ENCODE results near the gene AFAP1. TPM values are rescaled to one million over a fixed set of nuclear protein-coding genes. Genes with fewer than 3 reads are reported as not detected.

The AFAP1 gene
- total RNA-seq, 1 donor from 2014 or later = 6.7 TPM

GRCh38 chr4:7985891-7986441, 46.3 kb upstream of the AFAP1 start:
- TF ChIP-seq, protein P1, sequence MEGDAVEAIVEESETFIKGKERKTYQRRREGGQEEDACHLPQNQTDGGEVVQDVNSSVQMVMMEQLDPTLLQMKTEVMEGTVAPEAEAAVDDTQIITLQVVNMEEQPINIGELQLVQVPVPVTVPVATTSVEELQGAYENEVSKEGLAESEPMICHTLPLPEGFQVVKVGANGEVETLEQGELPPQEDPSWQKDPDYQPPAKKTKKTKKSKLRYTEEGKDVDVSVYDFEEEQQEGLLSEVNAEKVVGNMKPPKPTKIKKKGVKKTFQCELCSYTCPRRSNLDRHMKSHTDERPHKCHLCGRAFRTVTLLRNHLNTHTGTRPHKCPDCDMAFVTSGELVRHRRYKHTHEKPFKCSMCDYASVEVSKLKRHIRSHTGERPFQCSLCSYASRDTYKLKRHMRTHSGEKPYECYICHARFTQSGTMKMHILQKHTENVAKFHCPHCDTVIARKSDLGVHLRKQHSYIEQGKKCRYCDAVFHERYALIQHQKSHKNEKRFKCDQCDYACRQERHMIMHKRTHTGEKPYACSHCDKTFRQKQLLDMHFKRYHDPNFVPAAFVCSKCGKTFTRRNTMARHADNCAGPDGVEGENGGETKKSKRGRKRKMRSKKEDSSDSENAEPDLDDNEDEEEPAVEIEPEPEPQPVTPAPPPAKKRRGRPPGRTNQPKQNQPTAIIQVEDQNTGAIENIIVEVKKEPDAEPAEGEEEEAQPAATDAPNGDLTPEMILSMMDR (IDR thresholded peaks at IDR 0.05) = no peak
- TF ChIP-seq EZH2 (IDR thresholded peaks at IDR 0.05) (no peak), EZH2phosphoT487 (IDR thresholded peaks at IDR 0.05) (no peak)
- H3K36me3 Mint-ChIP-seq = no peaks in the 10 kb centered on the region

GRCh38 chr4:7985072-7985471, 45.4 kb upstream of the AFAP1 start:
- Mint-ChIP-seq H3K36me3 (no peaks in the 10 kb centered on the region), H3K4me1 (peaks cover 11% of the 10 kb centered on the region), H3K9me3 (no peaks in the 10 kb centered on the region), H3K4me3 (no peak overlapping the region), H3K27ac (no peak overlapping the region), H3K27me3 (ENCODE audit: insufficient read depth, low read depth) (peaks cover 4% of the 10 kb centered on the region)
- DNase-seq (ENCODE audit: low spot score) = no peak
- H2AFZ ChIP-seq (replicated peaks) = no peak overlapping the region
- no peaks in the 10 kb centered on the region for H4K20me1 ChIP-seq (ENCODE audit: low read depth)
- H3K27ac ChIP-seq = no peak overlapping the region
- no peak overlapping the region for H3K4me3 ChIP-seq
- TF ChIP-seq EZH2 (IDR thresholded peaks at IDR 0.05) (no peak), EZH2phosphoT487 (IDR thresholded peaks at IDR 0.05) (no peak)
- TF ChIP-seq, protein P1 (IDR thresholded peaks at IDR 0.05) = no peak
- no peaks in the 10 kb centered on the region for H3F3A ChIP-seq (ENCODE audit: low read depth)
- H3K36me3 ChIP-seq = no peaks in the 10 kb centered on the region
- no peaks in the 10 kb centered on the region for H3K4me1 ChIP-seq
- no peak overlapping the region for H3K4me2 ChIP-seq
- H3K9me3 ChIP-seq (ENCODE audit: low read depth) = no peaks in the 10 kb centered on the region
- H3K79me2 ChIP-seq (ENCODE audit: low read depth) = no peaks in the 10 kb centered on the region
- no peak overlapping the region for H3K9ac ChIP-seq
- H3K27me3 ChIP-seq = no peaks in the 10 kb centered on the region

More at GRCh38 chr4:7985891-7986441, 46.3 kb upstream of the AFAP1 start:
- Histone ChIP-seq H3K4me3 (no peak overlapping the region), H3F3A (ENCODE audit: low read depth) (no peaks in the 10 kb centered on the region), H3K4me2 (no peak overlapping the region), H3K4me1 (no peaks in the 10 kb centered on the region), H3K9ac (no peak overlapping the region), H3K36me3 (no peaks in the 10 kb centered on the region), H3K27ac (no peak overlapping the region), H3K79me2 (ENCODE audit: low read depth) (no peaks in the 10 kb centered on the region), H2AFZ (replicated peaks) (no peak overlapping the region), H3K27me3 (no peaks in the 10 kb centered on the region), H3K9me3 (ENCODE audit: low read depth) (no peaks in the 10 kb centered on the region), H4K20me1 (ENCODE audit: low read depth) (no peaks in the 10 kb centered on the region)
- peaks cover 4% of the 10 kb centered on the region for H3K27me3 Mint-ChIP-seq (ENCODE audit: insufficient read depth, low read depth)
- peak overlapping the region; percentile 74 for H3K27ac Mint-ChIP-seq
- no peaks in the 10 kb centered on the region for H3K9me3 Mint-ChIP-seq
- no peak for DNase-seq (ENCODE audit: low spot score)
- peaks cover 11% of the 10 kb centered on the region for H3K4me1 Mint-ChIP-seq
- H3K4me3 Mint-ChIP-seq = no peak overlapping the region

- Mint-ChIP-seq H3K27me3 (ENCODE audit: insufficient read depth, low read depth) (peaks cover 4% of the 10 kb centered on the region), H3K4me3 (no peak overlapping the region), H3K36me3 (no peaks in the 10 kb centered on the region), H3K27ac (no peak overlapping the region), H3K9me3 (no peaks in the 10 kb centered on the region), H3K4me1 (peaks cover 11% of the 10 kb centered on the region)
- TF ChIP-seq EZH2phosphoT487 (IDR thresholded peaks at IDR 0.05) (no peak), EZH2 (IDR thresholded peaks at IDR 0.05) (no peak)
- TF ChIP-seq, protein P1 (IDR thresholded peaks at IDR 0.05) = no peak
- no peaks in the 10 kb centered on the region for H3K4me1 ChIP-seq
- no peaks in the 10 kb centered on the region for H3K9me3 ChIP-seq (ENCODE audit: low read depth)
- no peaks in the 10 kb centered on the region for H4K20me1 ChIP-seq (ENCODE audit: low read depth)
- H3K36me3 ChIP-seq = no peaks in the 10 kb centered on the region
- H3K27ac ChIP-seq = no peak overlapping the region
- H3K9ac ChIP-seq = no peak overlapping the region
- H2AFZ ChIP-seq (replicated peaks) = no peak overlapping the region
- DNase-seq (ENCODE audit: low spot score) = no peak
- H3K79me2 ChIP-seq (ENCODE audit: low read depth) = no peaks in the 10 kb centered on the region
- no peak overlapping the region for H3K4me2 ChIP-seq
- H3K27me3 ChIP-seq = no peaks in the 10 kb centered on the region
- H3F3A ChIP-seq (ENCODE audit: low read depth) = no peaks in the 10 kb centered on the region
- no peak overlapping the region for H3K4me3 ChIP-seq
Measured at GRCh38 chr4:7984286-7984925, 44.7 kb upstream of the AFAP1 start.

Data from neural progenitor cell (in vitro differentiated cells).